Stimulated activated naive CD8-positive, alpha-beta T cell treated with anti-CD3 and anti-CD28 coated beads, Interleukin-15, amount 100 ng/mL, for 72 hours (primary cell): Measurements from ENCODE around the gene RASIP1.
A peak's percentile ranks its signal among the peaks of the same experiment; 100 is the strongest.
"Not testable (repeated sequence)": the region's sequence is repeated elsewhere in the genome, so short reads cannot be mapped to it uniquely, and the experiment has no call there.

Source experiments
- ATAC-seq: fragments of 150-1000 bp; cut with Tn5 transposase; 2 replicates; pipeline ENCODE4 v1.10.0; 2021; ENCODE audit warnings: mild to moderate bottlenecking, moderate library complexity
- DNase-seq, 2 donors: peaks; one replicate each; pipeline ENCODE4 v3.0.0; 2021 to 2022
- H3K27ac Mint-ChIP-seq, 2 donors: one replicate each; pipeline ENCODE4 v1.8.0; 2022; ENCODE audit warnings: mild to moderate bottlenecking in 2 of 2, mixed read lengths in 2 of 2, moderate library complexity in 2 of 2
- H3K27me3 Mint-ChIP-seq: one replicate; pipeline ENCODE4 v1.8.0; 2022; ENCODE audit warnings: mixed read lengths
- H3K4me1 Mint-ChIP-seq: one replicate; pipeline ENCODE4 v1.8.0; 2022; ENCODE audit warnings: mild to moderate bottlenecking, mixed read lengths
- H3K4me3 Mint-ChIP-seq, 2 donors: one replicate each; pipeline ENCODE4 v1.8.0; 2022; ENCODE audit warnings: mild to moderate bottlenecking in 2 of 2, mixed read lengths in 2 of 2, moderate library complexity in 1 of 2
- H3K9me3 Mint-ChIP-seq, 2 donors: one replicate each; pipeline ENCODE4 v1.8.0; 2022; ENCODE audit warnings: mixed read lengths in 2 of 2

The RASIP1 gene

DNA sequence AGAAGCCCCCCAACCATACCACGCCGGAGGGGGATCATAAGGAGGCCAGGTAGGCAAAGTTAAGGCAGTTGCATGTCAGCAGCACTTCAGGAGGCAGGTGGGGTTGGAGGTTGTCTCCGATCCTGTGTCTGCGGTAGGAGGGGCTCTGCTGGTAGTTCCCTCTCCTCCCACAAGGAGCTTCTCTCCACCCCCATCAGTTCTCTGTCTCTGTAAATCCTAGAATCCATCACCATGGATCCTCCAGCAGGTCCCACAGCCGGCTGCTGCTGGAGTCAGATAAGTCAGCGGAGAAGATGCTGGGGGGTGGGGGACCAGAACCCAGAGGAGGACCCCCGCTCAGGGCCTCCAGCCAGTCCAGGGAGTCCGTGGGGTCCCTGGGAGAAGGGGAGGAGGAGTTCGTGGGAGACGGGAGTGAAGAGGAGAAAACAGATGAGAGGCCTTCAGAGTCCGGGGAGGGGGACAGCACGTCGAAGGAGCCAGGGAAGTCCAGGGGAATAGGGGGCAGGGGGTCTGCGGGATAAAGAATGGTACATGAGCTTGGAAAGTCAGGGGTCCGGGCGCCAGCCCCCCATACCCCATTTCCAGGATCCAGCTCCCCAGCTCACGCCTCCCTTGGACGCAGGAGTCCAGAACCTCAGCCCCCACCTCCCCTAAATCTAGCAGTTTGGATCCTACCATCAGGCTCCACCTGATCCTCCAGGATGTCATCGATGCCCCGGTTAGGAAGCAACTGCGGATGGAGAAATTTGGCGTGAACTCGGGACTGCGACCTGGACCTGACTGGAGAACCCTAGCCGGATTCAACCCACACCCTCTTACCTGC, 27.2 kb downstream of the RASIP1 start:
- H3K27ac Mint-ChIP-seq = peak overlapping the region; percentile 37 to 55
- H3K9me3 Mint-ChIP-seq = peaks cover 0 to 9% of the 10 kb centered on the region in 2 donors
- H3K4me3 Mint-ChIP-seq = peak overlapping the region; percentile 93 to 94
- H3K27me3 Mint-ChIP-seq = no peaks in the 10 kb centered on the region
- ATAC-seq (no peak), DNase-seq (no peak)
- H3K4me1 Mint-ChIP-seq = peaks cover 26% of the 10 kb centered on the region

DNA sequence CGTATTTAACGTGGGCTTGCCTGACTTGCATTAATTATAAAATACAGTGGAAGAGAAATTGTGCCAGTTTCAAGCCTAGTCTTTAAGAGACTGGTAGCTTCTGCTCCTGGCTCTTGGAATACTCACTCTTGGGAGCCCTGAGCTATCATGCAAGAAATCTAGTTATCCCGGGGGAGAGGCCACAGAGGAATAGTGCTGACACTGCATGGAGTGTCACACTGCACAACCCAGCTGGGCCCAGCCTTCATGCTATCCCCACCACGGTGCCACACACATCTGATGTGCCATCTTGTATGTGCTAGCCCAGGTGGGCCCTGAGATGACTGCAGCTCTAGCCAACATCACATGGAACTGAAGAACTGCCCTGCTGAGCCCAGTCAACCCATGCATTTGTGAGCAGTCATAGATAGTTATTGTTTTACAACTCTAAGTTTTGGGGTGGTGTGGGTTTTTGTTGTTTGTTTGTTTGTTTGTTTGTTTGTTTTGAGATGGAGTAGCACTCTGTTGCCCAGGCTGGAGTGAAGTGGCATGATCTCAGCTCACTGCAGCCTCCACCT, 29.2 kb downstream of the RASIP1 start:
- Mint-ChIP-seq H3K4me1 (peaks cover 26% of the 10 kb centered on the region), H3K9me3 (peaks cover 0 to 9% of the 10 kb centered on the region in 2 donors), H3K4me3 (no peak overlapping the region), H3K27ac (no peak overlapping the region), H3K27me3 (no peaks in the 10 kb centered on the region)
- no peak for ATAC-seq
- DNase-seq = no peak

GRCh38 chr19:48708471-48708870, 31.9 kb downstream of the RASIP1 start:
- Mint-ChIP-seq H3K27me3 (no peaks in the 10 kb centered on the region), H3K4me3 (no peak overlapping the region), H3K9me3 (peaks cover 0 to 9% of the 10 kb centered on the region in 2 donors), H3K4me1 (peaks cover 11% of the 10 kb centered on the region), H3K27ac (no peak overlapping the region)
- DNase-seq = no peak
- no peak for ATAC-seq

DNA sequence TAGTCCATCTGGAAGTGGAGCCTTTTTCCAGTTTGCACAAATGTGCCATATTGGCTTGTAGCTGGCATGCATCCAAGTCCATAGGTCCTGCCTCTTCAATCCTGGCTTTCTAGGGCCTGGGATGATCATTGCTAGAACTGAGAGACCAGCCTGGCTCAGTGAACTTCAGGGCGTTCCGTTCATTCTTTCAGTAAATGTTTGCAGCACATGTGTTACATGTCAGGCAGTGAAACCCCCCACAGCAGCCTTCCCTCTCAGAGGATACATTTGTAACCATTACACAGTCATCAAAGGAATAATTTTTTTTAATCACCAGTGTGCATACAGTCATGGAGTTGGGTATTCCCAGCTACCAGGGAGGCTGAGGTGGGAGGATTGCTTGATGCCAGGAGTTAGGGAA, 35.0 kb downstream of the RASIP1 start:
- no peak for ATAC-seq
- Mint-ChIP-seq H3K27me3 (no peaks in the 10 kb centered on the region), H3K4me1 (no peaks in the 10 kb centered on the region), H3K9me3 (no peaks in the 10 kb centered on the region), H3K27ac (no peak overlapping the region), H3K4me3 (no peak overlapping the region)
- no peak for DNase-seq

- Mint-ChIP-seq H3K4me3 (no peak overlapping the region), H3K27ac (no peak overlapping the region), H3K27me3 (peaks cover 8% of the 10 kb centered on the region), H3K4me1 (no peaks in the 10 kb centered on the region), H3K9me3 (no peaks in the 10 kb centered on the region)
- ATAC-seq (no peak), DNase-seq (no peak)
Observed at GRCh38 chr19:48703316-48703715, 37.1 kb downstream of the RASIP1 start.

GRCh38 chr19:48702701-48703100, 37.7 kb downstream of the RASIP1 start:
- H3K4me1 Mint-ChIP-seq = no peaks in the 10 kb centered on the region
- H3K9me3 Mint-ChIP-seq = no peaks in the 10 kb centered on the region
- H3K4me3 Mint-ChIP-seq = no peak overlapping the region
- DNase-seq (no peak), ATAC-seq (no peak)
- no peak overlapping the region for H3K27ac Mint-ChIP-seq
- H3K27me3 Mint-ChIP-seq = peaks cover 14% of the 10 kb centered on the region

DNA sequence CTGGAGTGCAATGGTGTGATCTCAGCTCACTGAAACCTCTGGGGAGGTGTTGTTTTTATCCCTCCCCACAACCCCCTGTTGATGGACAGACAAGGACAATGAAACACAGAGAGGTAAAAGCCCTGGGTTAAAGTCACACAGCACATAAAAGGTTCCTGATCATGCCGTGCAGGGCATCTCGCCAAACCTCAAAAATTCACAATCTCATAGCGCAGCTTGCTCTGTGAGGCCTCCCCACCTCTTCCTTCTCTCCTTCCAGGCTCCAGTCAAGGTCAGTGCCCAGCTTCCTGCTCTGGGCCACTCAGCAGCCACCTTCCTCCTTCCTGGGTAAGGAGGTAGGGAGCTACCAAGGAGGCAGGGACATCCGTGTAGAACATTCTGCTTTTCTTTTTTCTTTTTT, 42.4 kb downstream of the RASIP1 start:
- Mint-ChIP-seq H3K4me3 (no peak overlapping the region), H3K9me3 (no peaks in the 10 kb centered on the region), H3K4me1 (peaks cover 14% of the 10 kb centered on the region), H3K27me3 (peaks cover 35% of the 10 kb centered on the region), H3K27ac (no peak overlapping the region)
- ATAC-seq (no peak), DNase-seq (no peak)

DNA sequence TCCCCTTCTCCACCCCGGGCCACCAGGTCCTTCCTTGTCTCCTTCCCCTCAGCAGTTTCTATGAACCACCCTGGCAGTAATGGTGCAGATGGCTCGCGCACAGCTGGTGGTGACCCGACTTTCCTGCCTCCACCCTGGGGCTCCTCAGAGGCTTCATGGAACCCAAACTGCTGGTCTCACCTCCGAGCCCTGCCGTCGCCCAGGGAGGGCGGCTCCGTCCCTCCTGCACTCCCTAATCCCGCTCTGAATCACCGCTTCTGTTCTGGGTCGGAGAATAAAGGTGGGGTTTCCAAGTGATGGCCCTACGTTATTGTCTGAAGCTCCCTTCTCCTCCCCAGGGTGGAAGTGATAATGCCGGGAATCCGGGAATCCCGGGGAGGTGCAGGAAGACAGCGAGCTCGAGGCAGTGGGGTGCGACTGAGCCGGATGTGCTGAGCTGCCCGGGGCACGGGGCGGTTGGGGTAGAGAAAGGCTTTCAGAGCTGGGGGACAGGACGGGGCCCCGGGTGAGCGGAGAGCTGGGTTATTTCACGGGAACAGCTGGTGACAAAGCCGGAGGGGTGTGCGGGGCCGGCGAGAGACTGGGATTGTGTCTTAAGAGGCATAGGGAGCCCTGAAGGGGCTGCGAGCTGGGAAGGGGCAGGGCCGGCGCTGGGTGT, 43.9 kb downstream of the RASIP1 start:
- H3K4me1 Mint-ChIP-seq = peaks cover 14% of the 10 kb centered on the region

DNA sequence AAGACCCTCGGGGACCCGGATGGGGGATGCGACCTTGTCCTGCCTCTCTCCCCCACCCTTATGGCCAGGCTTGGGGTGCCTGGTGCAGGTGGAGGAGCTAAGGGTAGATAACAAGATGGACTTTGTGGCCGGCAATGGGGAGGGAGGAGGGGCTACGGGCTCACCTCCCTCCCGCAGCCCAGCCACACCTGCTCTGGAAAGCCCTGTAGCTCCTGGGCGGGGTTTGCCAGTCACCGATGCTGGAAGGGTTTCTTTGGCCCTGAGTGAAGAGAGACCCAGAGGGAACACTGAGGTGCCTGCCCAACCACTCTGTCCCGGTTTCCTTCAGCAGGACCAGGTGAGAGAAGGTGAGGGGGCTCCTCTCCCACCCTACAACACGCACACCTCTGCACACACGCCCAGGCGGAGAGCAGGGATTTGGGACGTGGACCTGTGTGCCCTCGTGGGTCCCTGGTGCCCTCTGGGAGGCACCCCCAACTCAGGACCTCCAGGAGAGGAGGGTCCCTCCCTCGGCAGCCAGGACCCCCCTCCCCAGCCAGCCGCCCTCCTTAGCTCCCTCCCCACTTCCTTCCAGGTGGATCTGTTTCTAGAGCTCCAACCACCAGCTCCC, 44.6 kb downstream of the RASIP1 start, which contains the start of gene FUT2:
FUT2 (plus strand) TSS at position 229 of the 610 bp plus-strand sequence. CDS start 6,986 bp downstream, outside the sequence.
- Mint-ChIP-seq H3K9me3 (no peaks in the 10 kb centered on the region), H3K27ac (peak within 1 kb of the TSS; percentile 72 to 75), H3K4me3 (peak within 1 kb of the TSS; percentile 69 to 70), H3K27me3 (peaks cover 35% of the 10 kb centered on the region), H3K4me1 (peaks cover 14% of the 10 kb centered on the region)
- DNase-seq (no peak), ATAC-seq (peak; percentile 9)

More for the DNA sequence above, 43.9 kb downstream of the RASIP1 start:
- Mint-ChIP-seq H3K9me3 (no peaks in the 10 kb centered on the region), H3K27ac (peak overlapping the region; percentile 72 to 75), H3K27me3 (peaks cover 35% of the 10 kb centered on the region), H3K4me3 (peak overlapping the region; percentile 69 to 70)
- DNase-seq (no peak), ATAC-seq (peak; percentile 50)

GRCh38 chr19:48693629-48694028, 46.8 kb downstream of the RASIP1 start:
- not testable (repeated sequence) for H3K27ac Mint-ChIP-seq, H3K9me3 Mint-ChIP-seq, H3K4me3 Mint-ChIP-seq, ATAC-seq, DNase-seq
- Mint-ChIP-seq H3K27me3 (peaks cover 30% of the 10 kb centered on the region), H3K4me1 (peaks cover 14% of the 10 kb centered on the region)

- Mint-ChIP-seq H3K4me3 (no peak overlapping the region), H3K27ac (no peak overlapping the region), H3K9me3 (no peaks in the 10 kb centered on the region), H3K27me3 (no peaks in the 10 kb centered on the region), H3K4me1 (no peaks in the 10 kb centered on the region)
- DNase-seq (no peak), ATAC-seq (no peak)
Observed at GRCh38 chr19:48689449-48689848, 51.0 kb downstream of the RASIP1 start.

DNA sequence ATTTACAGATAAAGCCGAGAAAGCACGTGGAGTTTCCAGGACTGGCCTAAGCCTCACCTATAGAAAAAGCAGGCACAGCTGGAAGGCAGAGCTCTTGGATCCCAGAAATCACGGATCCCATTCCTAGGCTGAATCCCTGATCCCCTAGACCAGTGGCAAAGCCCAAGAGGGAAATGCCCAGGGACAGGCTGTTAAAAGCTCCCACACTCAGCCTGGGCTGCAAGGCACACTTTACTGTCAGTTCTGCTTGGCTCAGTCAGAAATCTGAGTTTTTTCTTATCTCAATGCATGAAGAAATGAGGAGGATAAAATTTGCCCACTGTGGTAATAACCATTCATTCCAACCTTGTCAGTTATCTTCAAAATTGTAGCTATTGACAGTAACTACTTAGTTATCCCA, 52.6 kb downstream of the RASIP1 start:
- H3K27me3 Mint-ChIP-seq = no peaks in the 10 kb centered on the region
- H3K9me3 Mint-ChIP-seq = no peaks in the 10 kb centered on the region
- DNase-seq (no peak), ATAC-seq (no peak)
- H3K27ac Mint-ChIP-seq = peak overlapping the region in 1 of 2 donors; percentile 78
- no peak overlapping the region for H3K4me3 Mint-ChIP-seq
- no peaks in the 10 kb centered on the region for H3K4me1 Mint-ChIP-seq

DNA sequence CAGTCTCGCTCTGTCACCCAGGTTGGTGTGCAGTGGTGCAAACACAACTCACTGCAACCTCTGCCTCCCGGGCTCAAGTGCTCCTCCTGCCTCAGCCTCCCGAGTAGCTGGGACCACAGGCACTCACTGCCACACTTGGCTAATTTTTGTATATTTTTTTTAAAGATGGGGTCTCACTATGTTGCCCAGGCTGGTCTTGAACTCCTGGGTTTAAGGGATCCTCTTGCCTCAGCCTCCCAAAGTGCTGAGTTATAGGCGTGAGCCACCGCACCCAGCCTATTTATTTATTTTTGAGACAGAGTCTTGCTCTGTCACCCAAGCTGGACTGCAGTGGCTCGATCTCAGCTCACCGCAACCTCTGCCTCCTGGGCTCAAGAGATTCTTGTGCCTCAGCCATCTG, 53.8 kb downstream of the RASIP1 start:
- DNase-seq, ATAC-seq, H3K27ac Mint-ChIP-seq, H3K27me3 Mint-ChIP-seq, H3K4me3 Mint-ChIP-seq, H3K4me1 Mint-ChIP-seq, H3K9me3 Mint-ChIP-seq: not testable (repeated sequence)

GRCh38 chr19:48686088-48686487, 54.3 kb downstream of the RASIP1 start:
- no peak overlapping the region for H3K27ac Mint-ChIP-seq
- DNase-seq (no peak), ATAC-seq (no peak)
- no peaks in the 10 kb centered on the region for H3K9me3 Mint-ChIP-seq
- H3K27me3 Mint-ChIP-seq = no peaks in the 10 kb centered on the region
- H3K4me3 Mint-ChIP-seq = no peak overlapping the region
- H3K4me1 Mint-ChIP-seq = no peaks in the 10 kb centered on the region

DNA sequence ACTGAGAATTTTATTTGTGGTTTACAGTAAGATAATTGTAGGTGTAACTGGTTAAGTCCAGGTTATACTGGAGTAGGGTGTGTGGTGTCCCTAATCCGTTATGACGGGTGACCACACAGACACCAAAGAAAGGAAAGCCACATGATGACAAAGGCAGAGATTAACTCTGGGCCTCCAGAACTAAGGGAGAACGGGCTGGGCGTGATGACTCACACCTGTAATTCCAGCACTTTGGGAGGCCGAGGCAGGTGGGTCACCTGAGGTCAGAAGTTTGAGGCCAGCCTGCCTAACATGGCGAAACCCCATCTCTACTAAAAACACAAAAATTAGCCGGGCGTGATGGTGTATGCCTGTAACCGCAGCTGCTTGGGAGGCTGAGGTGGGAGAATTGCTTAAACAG, 54.8 kb downstream of the RASIP1 start:
- Mint-ChIP-seq H3K4me1 (no peaks in the 10 kb centered on the region), H3K27ac (peak overlapping the region in 1 of 2 donors; percentile 85), H3K9me3 (no peaks in the 10 kb centered on the region), H3K4me3 (no peak overlapping the region), H3K27me3 (no peaks in the 10 kb centered on the region)
- DNase-seq (no peak), ATAC-seq (no peak)

GRCh38 chr19:48683349-48683748, 57.1 kb downstream of the RASIP1 start:
- H3K27ac Mint-ChIP-seq = no peak overlapping the region
- no peaks in the 10 kb centered on the region for H3K9me3 Mint-ChIP-seq
- peak; percentile 50 for ATAC-seq
- DNase-seq = no peak
- no peaks in the 10 kb centered on the region for H3K4me1 Mint-ChIP-seq
- no peak overlapping the region for H3K4me3 Mint-ChIP-seq
- H3K27me3 Mint-ChIP-seq = no peaks in the 10 kb centered on the region
